Ammon's horn (tissue), 1 donor: ENCODE measurements around the gene RDH13.
A peak's percentile ranks its signal among the peaks of the same experiment; 100 is the strongest.
"Not testable (repeated sequence)": the region's sequence is repeated elsewhere in the genome, so short reads cannot be mapped to it uniquely, and the experiment has no call there.

Source experiments
- DNase-seq: peaks from one replicate; pipeline ENCODE4 v3.0.0-alpha.2; 2016; ENCODE audit warnings: low spot score

Gene RDH13, protein sequence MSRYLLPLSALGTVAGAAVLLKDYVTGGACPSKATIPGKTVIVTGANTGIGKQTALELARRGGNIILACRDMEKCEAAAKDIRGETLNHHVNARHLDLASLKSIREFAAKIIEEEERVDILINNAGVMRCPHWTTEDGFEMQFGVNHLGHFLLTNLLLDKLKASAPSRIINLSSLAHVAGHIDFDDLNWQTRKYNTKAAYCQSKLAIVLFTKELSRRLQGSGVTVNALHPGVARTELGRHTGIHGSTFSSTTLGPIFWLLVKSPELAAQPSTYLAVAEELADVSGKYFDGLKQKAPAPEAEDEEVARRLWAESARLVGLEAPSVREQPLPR

GRCh38 chr19:55062735-55063491 is at the start of gene RDH13:
Gene RDH13, minus strand, starts transcription at chr19:55063148. Its CDS starts 116 bp downstream, at chr19:55063032.
- DNase-seq, result peak; percentile 92

GRCh38 chr19:55112246-55112776 is 49.4 kb upstream of the RDH13 start:
- no peak for DNase-seq

DNA sequence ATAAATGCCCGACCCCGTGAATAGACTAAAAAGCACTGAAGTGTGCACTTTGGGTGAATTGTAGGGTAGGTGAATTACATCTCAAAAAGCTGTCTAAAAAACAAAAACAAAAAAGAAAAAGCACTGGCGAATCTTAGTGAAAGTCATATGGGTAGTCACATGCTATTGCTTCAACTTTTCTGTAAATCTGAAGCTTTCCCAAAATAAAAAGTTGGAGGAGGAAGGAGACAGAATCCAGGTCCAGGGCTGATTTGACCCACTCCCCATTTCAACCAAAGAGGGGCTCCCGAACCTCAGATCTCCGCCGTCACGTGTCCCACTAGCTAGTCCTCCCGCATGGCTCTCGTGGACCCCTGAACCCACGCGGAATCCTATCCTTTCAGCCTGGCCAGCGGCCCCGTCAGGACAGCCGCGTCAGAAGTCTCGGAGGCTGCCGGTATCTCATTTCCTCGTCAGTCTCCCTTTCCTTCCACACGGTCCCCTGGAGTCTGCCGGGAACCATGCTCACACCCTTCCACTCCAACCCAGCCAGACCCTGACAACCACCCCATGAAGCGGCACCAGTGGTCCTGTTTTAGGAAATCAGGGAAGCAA is 48.4 kb upstream of the RDH13 start:
- no peak for DNase-seq

DNA sequence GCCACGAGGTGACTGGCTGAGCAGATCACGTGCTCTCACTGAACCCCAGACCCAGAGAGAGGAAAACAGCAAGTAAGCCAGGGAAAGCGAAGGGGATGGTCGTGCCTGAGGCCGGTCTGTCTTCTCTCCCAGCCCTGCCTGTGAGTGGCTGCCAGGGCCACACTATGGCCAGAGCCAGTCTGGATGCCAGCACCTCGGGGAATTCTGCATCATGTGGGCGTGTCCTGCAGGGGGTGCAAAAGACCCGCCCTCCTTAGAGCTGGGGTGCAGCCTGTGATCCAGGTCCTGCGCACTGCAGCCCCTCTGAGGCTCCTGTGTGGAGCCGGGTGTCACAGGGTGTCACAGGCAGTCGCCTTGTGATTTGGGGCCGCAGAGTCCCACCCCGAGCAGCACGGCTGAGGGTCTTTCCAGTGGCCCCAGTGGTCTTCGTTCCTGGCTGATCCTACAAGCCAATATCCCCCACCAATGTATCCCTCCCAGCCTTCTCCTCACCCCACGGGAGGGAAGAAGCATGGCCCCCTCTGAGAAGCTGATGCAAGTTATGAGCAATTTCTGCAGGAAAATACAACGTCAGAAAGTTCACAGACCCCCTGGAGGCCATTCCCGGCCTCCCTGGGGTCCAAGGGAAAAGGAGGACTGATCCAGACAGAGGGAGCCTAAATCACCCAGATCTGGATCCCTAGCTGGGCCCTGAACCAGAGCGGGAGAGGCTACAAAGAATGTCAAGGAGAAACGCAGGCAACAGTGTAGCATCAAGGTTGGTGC is 46.8 kb upstream of the RDH13 start:
- no peak for DNase-seq

DNA sequence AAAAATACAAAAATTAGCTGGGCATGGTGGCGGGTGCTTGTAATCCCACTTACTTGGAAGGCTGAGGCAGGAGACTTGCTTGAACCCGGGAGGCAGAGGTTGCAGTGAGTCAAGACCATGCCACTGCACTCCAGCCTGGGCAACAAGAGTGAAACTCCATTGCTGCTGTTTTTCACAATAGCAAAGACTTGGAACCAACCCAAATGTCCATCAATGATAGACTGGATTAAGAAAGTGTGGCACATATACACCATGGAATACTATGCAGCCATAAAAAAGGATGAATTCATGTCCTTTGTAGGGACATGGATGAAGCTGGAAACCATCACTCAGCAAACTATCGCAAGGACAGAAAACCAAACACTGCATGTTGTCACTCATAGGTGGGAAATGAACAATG is 44.3 kb upstream of the RDH13 start:
- DNase-seq, result not testable (repeated sequence)

- DNase-seq, result no peak
Observed at GRCh38 chr19:55106591-55106990, 43.6 kb upstream of the RDH13 start.

GRCh38 chr19:55105237-55105636 is 42.3 kb upstream of the RDH13 start:
- no peak for DNase-seq

DNA sequence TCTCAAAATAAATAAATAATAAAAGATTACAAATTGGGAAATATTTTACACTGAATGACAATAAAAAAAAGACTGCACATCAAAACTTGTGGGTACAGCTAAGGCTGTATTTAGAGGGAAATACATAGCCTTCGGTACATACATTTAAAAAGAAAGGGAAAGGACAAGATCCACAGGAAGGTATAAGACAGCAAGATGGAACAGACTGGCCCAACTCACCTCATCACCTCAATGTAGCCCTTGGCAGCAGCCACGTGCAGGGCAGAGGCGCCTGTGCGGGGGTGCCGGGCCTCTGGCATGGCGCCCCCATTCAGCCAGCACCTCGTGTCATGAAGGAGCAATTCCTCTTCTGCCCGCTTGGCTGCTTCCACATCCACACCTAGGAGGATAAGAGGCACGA is 40.2 kb upstream of the RDH13 start:
- DNase-seq, result no peak

- no peak for DNase-seq
Observed at GRCh38 chr19:55101261-55101660, 38.3 kb upstream of the RDH13 start.

GRCh38 chr19:55099557-55100506 is 36.9 kb upstream of the RDH13 start:
- DNase-seq, result no peak

DNA sequence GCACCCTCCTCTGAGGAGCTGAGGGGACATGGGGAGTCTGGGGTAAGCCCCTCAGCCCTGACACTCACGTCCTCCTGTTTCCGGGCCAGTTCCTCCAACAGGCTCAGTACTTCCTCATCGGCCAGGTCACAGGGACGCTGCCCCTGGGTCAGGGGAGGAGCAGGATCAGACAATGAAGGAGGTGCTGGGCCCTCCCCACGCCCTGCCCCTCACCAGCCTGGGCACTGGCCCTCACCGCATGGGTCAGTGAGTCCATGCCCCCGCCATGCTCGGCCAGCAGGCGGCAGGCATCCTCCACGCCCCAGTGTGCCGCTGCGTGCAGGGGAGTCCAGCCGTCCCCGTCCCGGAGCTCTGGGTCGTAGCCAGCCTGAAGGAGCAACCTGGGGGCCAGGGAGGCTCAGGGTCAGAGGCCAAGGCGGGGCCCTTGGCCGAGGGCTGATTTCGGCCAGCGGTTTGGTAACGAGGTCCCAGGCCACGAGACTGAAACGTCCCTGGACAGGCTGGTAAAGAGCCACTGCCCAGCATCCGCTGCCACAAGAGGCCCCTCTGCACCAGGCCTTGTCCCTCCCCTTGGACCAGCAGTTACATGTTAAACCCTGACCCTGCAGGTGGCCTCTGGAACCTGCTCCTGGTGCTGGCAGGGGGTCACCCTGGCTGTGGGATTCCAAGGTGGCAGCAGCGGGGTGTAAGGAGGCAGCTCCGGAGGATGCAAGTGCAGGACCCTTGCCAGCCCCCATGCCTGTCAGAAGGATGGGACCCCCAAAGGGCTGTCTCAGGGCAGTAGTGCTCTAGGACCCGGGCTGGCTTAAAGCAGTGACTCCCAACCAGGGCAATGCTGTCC is 36.0 kb upstream of the RDH13 start:
- DNase-seq, result no peak

DNA sequence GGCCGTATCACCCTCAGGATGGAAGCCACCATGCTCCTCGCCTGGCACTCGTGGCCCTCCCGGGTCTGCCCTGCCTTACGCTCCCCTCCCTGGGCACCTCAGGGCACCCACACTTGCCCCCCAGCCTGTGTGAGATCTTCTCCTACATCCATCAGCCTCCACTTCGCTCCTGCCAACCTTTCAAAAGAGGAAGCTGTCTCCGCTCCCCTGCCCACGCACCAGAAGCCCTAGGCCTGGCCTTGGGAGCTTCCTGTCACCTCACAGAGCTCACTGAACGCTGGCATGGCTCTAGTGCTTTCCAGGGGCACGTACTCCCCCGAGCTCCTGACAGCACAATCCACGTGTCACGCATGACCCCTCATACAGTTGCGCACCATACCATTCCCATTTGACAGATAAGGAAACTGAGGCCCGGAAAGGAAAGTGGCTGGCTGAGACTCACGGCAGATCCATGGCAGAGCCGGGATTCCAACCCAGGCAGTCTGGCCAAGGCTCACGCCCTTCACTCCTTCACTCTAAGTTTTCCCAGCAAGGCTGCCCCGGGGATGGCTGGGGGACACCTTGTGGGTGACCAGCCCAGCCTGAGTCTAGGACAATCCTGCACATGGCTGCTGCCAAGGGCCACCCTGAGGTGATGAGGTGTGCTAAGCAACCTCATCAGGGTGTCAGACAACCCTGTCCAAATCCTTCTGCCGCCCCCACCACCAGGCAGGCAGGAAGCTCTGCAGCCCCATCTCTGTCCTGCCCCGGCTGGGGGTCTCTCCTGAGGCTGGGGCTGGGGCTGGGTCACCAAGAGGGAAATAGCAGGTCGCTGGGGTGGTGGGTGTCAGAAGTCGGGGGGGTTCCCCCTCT is 35.1 kb upstream of the RDH13 start:
- DNase-seq, result no peak

GRCh38 chr19:55096061-55096701 is 33.2 kb upstream of the RDH13 start:
- DNase-seq, result no peak

GRCh38 chr19:55095260-55096060 is 32.5 kb upstream of the RDH13 start:
- DNase-seq, result no peak

GRCh38 chr19:55094456-55095259 is 31.7 kb upstream of the RDH13 start:
- DNase-seq, result no peak

- DNase-seq, result no peak
Observed at GRCh38 chr19:55092423-55093318, 29.7 kb upstream of the RDH13 start.
